Neural progenitor cell (in vitro differentiated cells): ENCODE measurements around the gene PRRG2. TPM values are rescaled to one million over a fixed set of nuclear protein-coding genes. Genes with fewer than 3 reads are reported as not detected.

Experiments
- DNase-seq: peaks from one replicate; pipeline ENCODE4 v3.0.0-alpha.2; 2016; ENCODE audit warnings: low spot score
- H2AFZ ChIP-seq: fragments of 200-600 bp; sonication (generic); replicated peaks from 2 replicates; pipeline ENCODE4 v1.6.1; 2016; ENCODE audit warnings: antibody characterized with exemption
- H3F3A ChIP-seq: fragments of 200-600 bp; sonication (generic); 2 replicates; pipeline ENCODE4 v1.6.1; 2016; ENCODE audit warnings: antibody characterized with exemption, low read depth
- H3K27ac ChIP-seq: fragments of 200-600 bp; sonication (generic); 2 replicates; pipeline ENCODE4 v1.5.1; 2016; ENCODE audit warnings: mild to moderate bottlenecking
- H3K27me3 ChIP-seq: fragments of 200-600 bp; sonication (generic); 2 replicates; pipeline ENCODE4 v1.6.1; 2016; ENCODE audit warnings: mild to moderate bottlenecking, moderate library complexity
- H3K36me3 ChIP-seq: fragments of 200-600 bp; sonication (generic); 2 replicates; pipeline ENCODE4 v1.5.1; 2016
- H3K4me1 ChIP-seq: fragments of 200-600 bp; sonication (generic); 2 replicates; pipeline ENCODE4 v1.6.1; 2016; ENCODE audit warnings: mixed run types
- H3K4me2 ChIP-seq: fragments of 200-600 bp; sonication (generic); 2 replicates; pipeline ENCODE4 v1.6.1; 2016
- H3K4me3 ChIP-seq: fragments of 200-600 bp; sonication (generic); 2 replicates; pipeline ENCODE4 v1.5.1; 2016
- H3K79me2 ChIP-seq: fragments of 200-600 bp; sonication (generic); 2 replicates; pipeline ENCODE4 v1.6.1; 2016; ENCODE audit warnings: low read depth
- H3K9ac ChIP-seq: fragments of 200-600 bp; sonication (generic); 2 replicates; pipeline ENCODE4 v1.6.1; 2016
- H3K9me3 ChIP-seq: fragments of 200-600 bp; sonication (generic); 2 replicates; pipeline ENCODE4 v1.5.1; 2016; ENCODE audit warnings: low read depth
- H4K20me1 ChIP-seq: fragments of 200-600 bp; sonication (generic); 2 replicates; pipeline ENCODE4 v1.6.1; 2016; ENCODE audit warnings: low read depth
- H3K27ac Mint-ChIP-seq: 3 replicates; pipeline ENCODE4 v1.8.0; 2021; ENCODE audit warnings: mixed read lengths
- H3K27me3 Mint-ChIP-seq: 2 replicates; pipeline ENCODE4 v1.8.0; 2022; ENCODE audit warnings: low read depth, mild to moderate bottlenecking, inconsistent platforms, moderate library complexity, mixed read lengths; ENCODE audit not compliant: insufficient read depth
- H3K36me3 Mint-ChIP-seq: 3 replicates; pipeline ENCODE4 v1.8.0; 2021; ENCODE audit warnings: mixed read lengths
- H3K4me1 Mint-ChIP-seq: 3 replicates; pipeline ENCODE4 v1.8.0; 2021; ENCODE audit warnings: mixed read lengths
- H3K4me3 Mint-ChIP-seq: 3 replicates; pipeline ENCODE4 v1.8.0; 2021; ENCODE audit warnings: mild to moderate bottlenecking, moderate library complexity, mixed read lengths
- H3K9me3 Mint-ChIP-seq: 3 replicates; pipeline ENCODE4 v1.8.0; 2020; ENCODE audit warnings: mixed read lengths
- CTCF ChIP-seq: fragments of 200-600 bp; sonication (generic); IDR thresholded peaks from 2 replicates; pipeline ENCODE4 v1.5.1; 2017; ENCODE audit warnings: antibody characterized with exemption, mild to moderate bottlenecking
- EZH2 ChIP-seq: fragments of 200-600 bp; sonication (generic); IDR thresholded peaks from 2 replicates; pipeline ENCODE4 v1.6.1; 2017; ENCODE audit warnings: antibody characterized with exemption, mild to moderate bottlenecking, moderate library complexity
- EZH2phosphoT487 ChIP-seq: fragments of 200-600 bp; sonication (generic); IDR thresholded peaks from 2 replicates; pipeline ENCODE4 v1.6.1; 2017; ENCODE audit warnings: antibody characterized with exemption
- total RNA-seq: library from RNA; depleted of rRNA; stranded (reverse); fragments of >200 nt; gene quantifications from 2 replicates; pipeline ENCODE4 v1.2.3, GENCODE V29; 2015; ENCODE audit warnings: low replicate concordance

PRRG2 gene
- total RNA-seq, 1 donor from 2014 or later = 0.09 TPM

- H3F3A ChIP-seq = peaks cover 43% of the 10 kb centered on the region
- H3K4me2 ChIP-seq = peak overlapping the region; percentile 98
- H2AFZ ChIP-seq = no peak overlapping the region
- no peaks in the 10 kb centered on the region for H3K36me3 ChIP-seq
- Mint-ChIP-seq H3K27ac (peak overlapping the region; percentile 2), H3K4me1 (peaks cover 19% of the 10 kb centered on the region), H3K36me3 (peaks cover 8% of the 10 kb centered on the region), H3K27me3 (peaks cover 2% of the 10 kb centered on the region), H3K9me3 (no peaks in the 10 kb centered on the region), H3K4me3 (peak overlapping the region; percentile 90)
- peak; percentile 97 for DNase-seq
- H3K4me3 ChIP-seq = peak overlapping the region; percentile 87
- peaks cover 68% of the 10 kb centered on the region for H3K79me2 ChIP-seq
- no peak overlapping the region for H3K9ac ChIP-seq
- peaks cover 56% of the 10 kb centered on the region for H4K20me1 ChIP-seq
- H3K9me3 ChIP-seq = no peaks in the 10 kb centered on the region
- peaks cover 6% of the 10 kb centered on the region for H3K4me1 ChIP-seq
- TF ChIP-seq EZH2phosphoT487 = no peak
- no peaks in the 10 kb centered on the region for H3K27me3 ChIP-seq
- H3K27ac ChIP-seq = no peak overlapping the region
Measured at GRCh38 chr19:49593233-49594113, 12.4 kb downstream of the PRRG2 start.

GRCh38 chr19:49594157-49594992 lies 13.3 kb downstream of the PRRG2 start:
- no peaks in the 10 kb centered on the region for H3K9me3 ChIP-seq
- peak overlapping the region; percentile 90 for H3K4me3 Mint-ChIP-seq
- peaks cover 15% of the 10 kb centered on the region for H3K4me1 Mint-ChIP-seq
- H3K9me3 Mint-ChIP-seq = no peaks in the 10 kb centered on the region
- no peaks in the 10 kb centered on the region for H3K27me3 ChIP-seq
- H3K4me2 ChIP-seq = peak overlapping the region; percentile 98
- H3F3A ChIP-seq = peaks cover 42% of the 10 kb centered on the region
- peak overlapping the region; percentile 87 for H3K4me3 ChIP-seq
- H3K9ac ChIP-seq = no peak overlapping the region
- peaks cover 6% of the 10 kb centered on the region for H3K4me1 ChIP-seq
- peaks cover 4% of the 10 kb centered on the region for H3K27me3 Mint-ChIP-seq
- no peak overlapping the region for H2AFZ ChIP-seq
- no peaks in the 10 kb centered on the region for H3K36me3 ChIP-seq
- H3K27ac Mint-ChIP-seq = no peak overlapping the region
- peaks cover 12% of the 10 kb centered on the region for H3K36me3 Mint-ChIP-seq
- peaks cover 65% of the 10 kb centered on the region for H4K20me1 ChIP-seq
- TF ChIP-seq EZH2phosphoT487 (no peak), CTCF (no peak), EZH2 (no peak)
- no peak for DNase-seq
- H3K27ac ChIP-seq = no peak overlapping the region
- H3K79me2 ChIP-seq = peaks cover 77% of the 10 kb centered on the region

- no peak overlapping the region for H3K9ac ChIP-seq
- no peak overlapping the region for H2AFZ ChIP-seq
- H3K4me2 ChIP-seq = no peak overlapping the region
- no peaks in the 10 kb centered on the region for H3K27me3 ChIP-seq
- Mint-ChIP-seq H3K36me3 (peaks cover 16% of the 10 kb centered on the region), H3K4me1 (peaks cover 13% of the 10 kb centered on the region), H3K27me3 (peaks cover 4% of the 10 kb centered on the region), H3K4me3 (no peak overlapping the region), H3K9me3 (no peaks in the 10 kb centered on the region), H3K27ac (no peak overlapping the region)
- H3K27ac ChIP-seq = no peak overlapping the region
- TF ChIP-seq CTCF (no peak), EZH2phosphoT487 (no peak), EZH2 (no peak)
- H4K20me1 ChIP-seq = peaks cover 73% of the 10 kb centered on the region
- no peaks in the 10 kb centered on the region for H3K36me3 ChIP-seq
- no peak for DNase-seq
- peaks cover 6% of the 10 kb centered on the region for H3K4me1 ChIP-seq
- H3K4me3 ChIP-seq = no peak overlapping the region
- peaks cover 85% of the 10 kb centered on the region for H3K79me2 ChIP-seq
- H3F3A ChIP-seq = peaks cover 37% of the 10 kb centered on the region
- no peaks in the 10 kb centered on the region for H3K9me3 ChIP-seq
Measured at GRCh38 chr19:49594993-49595818, 14.1 kb downstream of the PRRG2 start.
